Left ventricle myocardium inferior (tissue), 1 donor: Measurements from ENCODE around the gene OR4D10. TPM values are rescaled to one million over a fixed set of nuclear protein-coding genes. Genes with fewer than 3 reads are reported as not detected.

Experiments used
- DNase-seq: peaks from one replicate; pipeline ENCODE4 v3.0.0-alpha.2; 2020
- H3K27ac ChIP-seq: fragments of 200-600 bp; replicated peaks from 2 replicates; pipeline ENCODE4 v1.8.0; 2021
- H3K27me3 ChIP-seq: fragments of 200-600 bp; 2 replicates; pipeline ENCODE4 v1.8.0; 2021; ENCODE audit warnings: low read depth
- H3K36me3 ChIP-seq: fragments of 200-600 bp; 2 replicates; pipeline ENCODE4 v1.8.0; 2021
- H3K4me1 ChIP-seq: fragments of 200-600 bp; 2 replicates; pipeline ENCODE4 v1.8.0; 2021
- H3K4me3 ChIP-seq: fragments of 200-600 bp; 2 replicates; pipeline ENCODE4 v1.8.0; 2021; ENCODE audit warnings: mild to moderate bottlenecking, moderate library complexity
- H3K9me3 ChIP-seq: fragments of 200-600 bp; replicated peaks from 2 replicates; pipeline ENCODE4 v1.8.0; 2021
- intact Hi-C: fragments of 100-400 bp; cut with micrococcal nuclease; formaldehyde crosslinking; loops from one replicate; pipeline ENCODE4 v1.11.0; 2022
- long read RNA-seq: library from polyadenylated mRNA; unstranded; transcript quantifications from one replicate; pipeline ENCODE4 v2.0.0, GENCODE V29; 2021
- total RNA-seq: library from RNA; stranded (reverse); fragmentation: NEBNext Ultra II Directional; extraction: Animal tissue kit (Norgen Biotek cat#: 25700); gene quantifications from one replicate; pipeline ENCODE4 v1.2.1, GENCODE V29; 2021
- TF ChIP-seq, protein P1 (sequence below): fragments of 200-600 bp; IDR thresholded peaks from 2 replicates; pipeline ENCODE4 v1.8.0; 2021; ENCODE audit warnings: antibody characterized with exemption, mild to moderate bottlenecking, borderline replicate concordance
- donor health status: DM: no; HTN: yes; CAD: no; lungs with severe emphysema.

OR4D10 gene
- not detected for total RNA-seq
- long read RNA-seq: 0 reads

DNA sequence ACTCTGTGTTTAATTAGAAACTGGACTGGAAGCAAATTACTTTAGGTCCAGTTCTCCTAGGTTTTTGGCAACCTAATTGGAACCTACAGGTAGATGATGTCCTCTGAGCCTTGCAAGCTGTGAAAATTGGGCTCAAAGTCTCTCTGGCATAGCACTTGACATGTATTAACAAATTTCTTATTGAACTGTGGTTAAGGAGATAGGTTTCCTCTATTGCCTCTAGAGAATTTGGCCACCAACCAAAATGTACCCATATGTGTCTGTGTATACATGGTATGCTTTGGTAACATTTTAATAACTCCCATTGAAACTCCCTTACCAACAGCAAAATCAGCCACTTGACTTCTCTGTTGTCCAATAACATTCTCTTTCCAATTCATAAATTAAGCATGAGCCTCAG is at the start of gene OR4D10:
OR4D10 (plus strand) TSS at position 301 of the 400 bp plus-strand sequence. CDS start 4,115 bp downstream, outside the sequence.
- TF ChIP-seq, protein P1, sequence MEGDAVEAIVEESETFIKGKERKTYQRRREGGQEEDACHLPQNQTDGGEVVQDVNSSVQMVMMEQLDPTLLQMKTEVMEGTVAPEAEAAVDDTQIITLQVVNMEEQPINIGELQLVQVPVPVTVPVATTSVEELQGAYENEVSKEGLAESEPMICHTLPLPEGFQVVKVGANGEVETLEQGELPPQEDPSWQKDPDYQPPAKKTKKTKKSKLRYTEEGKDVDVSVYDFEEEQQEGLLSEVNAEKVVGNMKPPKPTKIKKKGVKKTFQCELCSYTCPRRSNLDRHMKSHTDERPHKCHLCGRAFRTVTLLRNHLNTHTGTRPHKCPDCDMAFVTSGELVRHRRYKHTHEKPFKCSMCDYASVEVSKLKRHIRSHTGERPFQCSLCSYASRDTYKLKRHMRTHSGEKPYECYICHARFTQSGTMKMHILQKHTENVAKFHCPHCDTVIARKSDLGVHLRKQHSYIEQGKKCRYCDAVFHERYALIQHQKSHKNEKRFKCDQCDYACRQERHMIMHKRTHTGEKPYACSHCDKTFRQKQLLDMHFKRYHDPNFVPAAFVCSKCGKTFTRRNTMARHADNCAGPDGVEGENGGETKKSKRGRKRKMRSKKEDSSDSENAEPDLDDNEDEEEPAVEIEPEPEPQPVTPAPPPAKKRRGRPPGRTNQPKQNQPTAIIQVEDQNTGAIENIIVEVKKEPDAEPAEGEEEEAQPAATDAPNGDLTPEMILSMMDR: no peak
- Histone ChIP-seq H3K27me3 (no peaks in the 10 kb centered on the region), H3K4me3 (no peak within 1 kb of the TSS), H3K27ac (no peak within 1 kb of the TSS), H3K4me1 (no peaks in the 10 kb centered on the region), H3K36me3 (no peaks in the 10 kb centered on the region), H3K9me3 (no peaks in the 10 kb centered on the region)
- intact Hi-C loops: no loop called here
- no peak for DNase-seq

DNA sequence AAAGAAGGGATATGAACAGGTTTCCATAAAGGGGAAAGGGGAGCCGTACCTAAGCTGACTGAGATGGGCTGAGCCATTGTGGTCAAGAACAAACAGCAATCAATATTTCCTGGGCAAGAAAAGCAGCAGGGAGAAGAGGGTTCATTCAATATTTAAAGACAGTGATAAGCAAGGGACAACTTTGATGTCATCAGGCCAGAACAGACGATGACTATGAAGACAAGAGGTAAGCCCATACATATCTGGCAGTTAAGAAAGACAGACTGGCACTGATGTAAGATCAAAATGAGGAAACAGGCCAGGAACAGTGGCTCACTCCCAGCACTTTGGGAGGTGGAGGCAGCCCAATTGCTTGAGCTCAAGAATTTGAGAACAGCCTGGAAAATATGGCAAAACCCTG is 49.3 kb upstream of the OR4D10 start:
- intact Hi-C loops: loop anchor here (10.0 kb wide), 1 partner anchor 249 kb away; the partner anchor contains the start of gene DTX4
- H3K4me1 ChIP-seq: no peaks in the 10 kb centered on the region
- H3K4me3 ChIP-seq: no peak overlapping the region
- H3K9me3 ChIP-seq: no peaks in the 10 kb centered on the region
- H3K27me3 ChIP-seq: no peaks in the 10 kb centered on the region
- TF ChIP-seq, protein P1: no peak
- H3K27ac ChIP-seq: no peak overlapping the region
- H3K36me3 ChIP-seq: no peaks in the 10 kb centered on the region
- no peak for DNase-seq

DNA sequence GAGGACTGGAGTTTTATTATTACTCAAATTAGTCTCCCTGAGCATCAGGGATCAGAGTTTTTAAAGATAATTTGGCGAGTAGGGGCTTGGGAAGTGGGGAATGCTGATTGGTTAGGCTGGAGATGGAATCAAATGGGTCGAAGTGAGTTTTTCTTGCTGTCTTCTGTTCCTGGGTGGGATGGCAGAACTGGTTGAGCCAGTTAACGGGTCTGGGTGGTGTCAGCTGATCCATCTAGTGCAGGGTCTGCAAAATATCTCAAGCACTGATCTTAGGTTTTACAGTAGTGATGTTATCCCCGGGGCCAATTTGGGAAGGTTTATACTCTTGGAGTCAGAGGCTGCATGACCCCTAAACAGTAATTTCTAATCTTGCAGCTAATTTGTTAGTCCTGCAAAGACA is 48.0 kb upstream of the OR4D10 start:
- TF ChIP-seq, protein P1: no peak
- Histone ChIP-seq H3K27ac (no peak overlapping the region), H3K27me3 (no peaks in the 10 kb centered on the region), H3K36me3 (no peaks in the 10 kb centered on the region), H3K9me3 (no peaks in the 10 kb centered on the region), H3K4me3 (no peak overlapping the region), H3K4me1 (no peaks in the 10 kb centered on the region)
- no peak for DNase-seq
- intact Hi-C loops: loop anchor here (10.0 kb wide), 1 partner anchor 250 kb away; the partner anchor contains the start of gene DTX4

DNA sequence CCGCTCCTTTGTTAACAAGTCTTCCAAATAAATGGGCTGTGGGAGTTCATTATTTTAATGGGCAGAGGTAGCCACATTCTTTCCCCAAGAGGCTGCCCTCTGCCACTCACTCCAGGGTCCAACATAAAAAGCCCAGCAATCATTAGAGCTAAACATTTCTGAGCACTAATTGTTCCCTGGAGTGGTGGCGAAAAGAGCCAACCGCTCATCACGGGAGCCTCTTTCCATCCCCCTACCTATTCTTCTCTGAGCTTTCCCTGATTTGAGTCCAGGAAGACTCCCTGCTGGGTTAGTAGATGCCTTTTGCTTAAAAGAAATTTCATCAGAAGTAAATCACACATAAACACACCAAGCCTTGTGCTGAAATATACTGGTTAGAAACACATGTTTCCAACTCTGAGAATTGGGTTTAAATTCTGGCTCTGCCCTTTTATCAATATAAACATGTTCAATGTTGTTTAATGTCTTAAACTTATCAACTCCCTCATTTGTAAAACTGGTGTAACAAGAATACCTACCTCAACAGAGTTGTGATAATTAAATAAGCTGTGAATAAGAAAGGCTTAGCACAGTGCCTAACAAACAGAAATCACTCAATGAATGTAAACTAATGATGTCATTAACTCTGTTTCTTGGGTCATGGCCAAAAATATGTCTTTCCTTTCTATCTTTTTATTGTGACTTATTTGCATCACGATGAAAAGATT is 46.6 kb upstream of the OR4D10 start, which contains the start of gene OR5A2:
OR5A2 (minus strand) TSS at position 53 of the 707 bp plus-strand sequence. CDS start 3,460 bp downstream, outside the sequence.
- Histone ChIP-seq H3K27ac (no peak within 1 kb of the TSS), H3K9me3 (no peaks in the 10 kb centered on the region), H3K4me1 (no peaks in the 10 kb centered on the region), H3K27me3 (peaks cover 3% of the 10 kb centered on the region), H3K36me3 (no peaks in the 10 kb centered on the region), H3K4me3 (no peak within 1 kb of the TSS)
- TF ChIP-seq, protein P1: no peak
- intact Hi-C loops: loop anchor here (10.0 kb wide), 1 partner anchor 252 kb away; the partner anchor contains the start of gene DTX4
- DNase-seq: no peak

DNA sequence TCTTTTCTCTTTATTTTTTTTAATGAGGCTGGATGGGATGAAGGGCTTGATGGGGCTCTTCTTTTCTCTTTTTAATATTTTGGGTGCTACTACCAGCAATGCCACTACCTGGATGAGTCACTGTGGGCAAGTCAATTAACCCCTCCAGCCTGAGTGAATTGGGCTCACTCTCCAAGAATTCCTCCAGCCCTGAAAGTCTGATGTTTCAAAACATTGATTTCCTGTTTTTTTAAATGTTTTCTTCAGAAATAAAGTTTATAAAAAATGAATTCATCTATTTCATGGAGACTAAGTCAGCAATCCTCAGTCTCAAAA is 46.1 kb upstream of the OR4D10 start:
- H3K9me3 ChIP-seq: no peaks in the 10 kb centered on the region
- no peak overlapping the region for H3K4me3 ChIP-seq
- H3K27me3 ChIP-seq: peaks cover 8% of the 10 kb centered on the region
- no peaks in the 10 kb centered on the region for H3K4me1 ChIP-seq
- TF ChIP-seq, protein P1: no peak
- H3K36me3 ChIP-seq: no peaks in the 10 kb centered on the region
- intact Hi-C loops: loop anchor here (10.0 kb wide), 1 partner anchor 252 kb away; the partner anchor contains the start of gene DTX4
- H3K27ac ChIP-seq: no peak overlapping the region
- DNase-seq: no peak
